ENCODE measurements around the gene NDST4. TPM values are rescaled to one million over a fixed set of nuclear protein-coding genes. Genes with fewer than 3 reads are reported as not detected.

NDST4 gene
- total RNA-seq, 1 experiment from 2014 or later = not detected

GRCh38 chr4:114827651-114828050, 285.8 kb downstream of the NDST4 start (continued):
- TF ChIP-seq CTCF (IDR thresholded peaks at IDR 0.05 in 2 of 3, conservative IDR thresholded peaks at IDR 0.05 in 1 of 3; ENCODE audit: borderline replicate concordance in 1 of 3, insufficient read depth in 1 of 3, low read depth in 2 of 3, low read length in 2 of 3) = no peak
- TF ChIP-seq EZH2phosphoT487 (IDR thresholded peaks at IDR 0.05; ENCODE audit: borderline replicate concordance) = no peak

GRCh38 chr4:114815760-114816159, 297.7 kb downstream of the NDST4 start:
- ATAC-seq (no peak), DNase-seq (ENCODE audit: low read depth, low spot score) (no peak)
- no peaks in the 10 kb centered on the region for H3K27me3 ChIP-seq (ENCODE audit: insufficient read depth, low read length)
- TF ChIP-seq ATF3 (IDR thresholded peaks at IDR 0.05) (no peak), POLR2A (IDR thresholded peaks at IDR 0.05; ENCODE audit: borderline replicate concordance, extremely low read depth, insufficient read depth, insufficient read length) (no peak), MAX (IDR thresholded peaks at IDR 0.05) (no peak), FOSL1 (IDR thresholded peaks at IDR 0.05; ENCODE audit: low read depth) (no peak), ELF1 (IDR thresholded peaks at IDR 0.05; ENCODE audit: borderline replicate concordance, low read depth) (no peak), EGR1 (IDR thresholded peaks at IDR 0.05; ENCODE audit: low read depth) (no peak), YY1 (IDR thresholded peaks at IDR 0.05; ENCODE audit: extremely low read depth, insufficient replicate concordance, low read depth, low read length) (no peak), CTCF (IDR thresholded peaks at IDR 0.05 in 2 of 3, conservative IDR thresholded peaks at IDR 0.05 in 1 of 3; ENCODE audit: borderline replicate concordance in 1 of 3, insufficient read depth in 1 of 3, low read depth in 2 of 3, low read length in 2 of 3) (no peak), JUND (IDR thresholded peaks at IDR 0.05) (no peak), EZH2phosphoT487 (IDR thresholded peaks at IDR 0.05; ENCODE audit: borderline replicate concordance) (no peak), REST (IDR thresholded peaks at IDR 0.05; ENCODE audit: low read depth) (no peak), SIN3A (IDR thresholded peaks at IDR 0.05; ENCODE audit: low read depth) (no peak), CEBPB (IDR thresholded peaks at IDR 0.05; ENCODE audit: low read depth) (no peak), POLR2AphosphoS5 (IDR thresholded peaks at IDR 0.05; ENCODE audit: low read depth, low read length) (no peak)
- intact Hi-C loops (cut with micrococcal nuclease) = no loop called here
- ChIA-PET CTCF (no interaction called here), POLR2A (no interaction called here), RAD21 (ENCODE audit: low non-redundant PET in 1 of 2, low total read pairs in 2 of 2, uncharacterized antibody in 2 of 2, unreplicated experiment in 2 of 2) (no interaction called here)
- no TSS peak for BruUV-seq (replicated peaks)
- no peaks in the 10 kb centered on the region for H3K9me2 ChIP-seq (ENCODE audit: insufficient read depth)
- no peaks in the 10 kb centered on the region for H3K4me1 ChIP-seq (ENCODE audit: control insufficient read depth in 1 of 2, insufficient read depth in 2 of 2, low read length in 2 of 2)
- H3K36me3 ChIP-seq (ENCODE audit: control insufficient read depth in 1 of 2, insufficient read depth in 2 of 2, low read length in 2 of 2) = no peaks in the 10 kb centered on the region
- H3K9me3 ChIP-seq (ENCODE audit: control insufficient read depth in 1 of 2, insufficient read depth in 1 of 2, low read depth in 1 of 2, low read length in 2 of 2) = no peaks in the 10 kb centered on the region
- H2AFZ ChIP-seq (ENCODE audit: low read depth, low read length, poor library complexity, severe bottlenecking) = no peak overlapping the region
- H3K27ac ChIP-seq (ENCODE audit: low read depth, low read length) = no peak overlapping the region
- H4K20me1 ChIP-seq (ENCODE audit: insufficient read depth) = no peaks in the 10 kb centered on the region
- H3K9ac ChIP-seq (ENCODE audit: low read length) = no peak overlapping the region
- no peaks in the 10 kb centered on the region for H3K79me2 ChIP-seq (ENCODE audit: insufficient read depth, low read length)
- no peak overlapping the region for H3K4me2 ChIP-seq (ENCODE audit: low read length)
- no peak overlapping the region for H3K4me3 ChIP-seq (replicated peaks in 1 of 2; ENCODE audit: low read depth in 1 of 2, low read length in 2 of 2)

Measured in HCT116 (cell line).